Activated T-cell treated with anti-CD3 and anti-CD28 coated beads for 48 hours (primary cell): ENCODE results near the gene CKS1B.
A peak's percentile ranks its signal among the peaks of the same experiment; 100 is the strongest.

Source experiments
- DNase-seq: peaks from one replicate; pipeline ENCODE4 v3.0.0-alpha.2; 2020; ENCODE audit warnings: low read depth

The CKS1B gene

DNA sequence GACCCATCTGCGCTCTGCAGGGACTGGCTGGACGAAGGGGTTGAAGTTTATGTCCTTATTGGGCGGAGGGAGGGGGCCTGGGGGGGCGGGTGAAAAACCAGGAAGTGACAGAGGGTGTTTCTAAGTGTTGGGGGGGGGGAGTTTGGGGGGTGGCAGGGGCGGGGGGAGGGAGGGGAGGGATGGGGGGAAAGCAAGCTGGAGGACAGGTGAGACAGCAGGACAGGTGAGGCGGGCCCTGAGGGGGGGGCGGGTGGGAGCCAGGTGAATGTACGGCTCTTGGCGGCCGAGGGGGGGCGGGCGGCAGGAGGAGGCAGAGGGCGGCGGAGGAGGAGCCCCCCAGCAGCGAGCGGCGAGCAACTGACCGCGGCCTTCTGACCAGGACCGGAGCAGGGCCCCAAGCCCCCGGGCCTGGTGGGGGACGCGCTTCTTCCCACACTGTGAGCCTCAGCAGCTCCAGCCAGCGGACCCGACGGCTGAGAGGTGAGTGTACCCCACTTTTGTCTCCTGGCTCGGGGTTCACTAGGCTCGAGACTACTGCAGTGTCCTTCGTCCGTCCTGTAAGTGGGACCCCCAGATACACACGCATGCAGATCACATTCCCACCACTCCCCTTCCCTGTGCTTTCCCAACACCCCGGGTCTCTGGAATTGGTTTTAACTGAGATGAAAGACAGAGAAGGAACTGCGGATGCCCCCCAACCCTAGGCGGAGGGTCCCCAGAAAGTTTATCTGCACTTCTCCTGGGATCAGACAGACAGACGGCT is 28.2 kb downstream of the CKS1B start, which contains the start of gene ZBTB7B:
Gene ZBTB7B (plus strand): TSS at position 339 of the 763 bp plus-strand sequence. CDS start 11,859 bp downstream, outside the sequence.
- DNase-seq: no peak

GRCh38 chr1:155003227-155003765 is 28.8 kb downstream of the CKS1B start:
- no peak for DNase-seq

GRCh38 chr1:155003766-155004351 is 29.4 kb downstream of the CKS1B start:
- DNase-seq: no peak

- no peak for DNase-seq
These were observed 30.0 kb downstream of the CKS1B start for GRCh38 chr1:155004352-155005075.

GRCh38 chr1:155005076-155006011 is 30.9 kb downstream of the CKS1B start:
- DNase-seq: no peak

GRCh38 chr1:155006601-155007101 is 32.2 kb downstream of the CKS1B start:
- DNase-seq: no peak

DNA sequence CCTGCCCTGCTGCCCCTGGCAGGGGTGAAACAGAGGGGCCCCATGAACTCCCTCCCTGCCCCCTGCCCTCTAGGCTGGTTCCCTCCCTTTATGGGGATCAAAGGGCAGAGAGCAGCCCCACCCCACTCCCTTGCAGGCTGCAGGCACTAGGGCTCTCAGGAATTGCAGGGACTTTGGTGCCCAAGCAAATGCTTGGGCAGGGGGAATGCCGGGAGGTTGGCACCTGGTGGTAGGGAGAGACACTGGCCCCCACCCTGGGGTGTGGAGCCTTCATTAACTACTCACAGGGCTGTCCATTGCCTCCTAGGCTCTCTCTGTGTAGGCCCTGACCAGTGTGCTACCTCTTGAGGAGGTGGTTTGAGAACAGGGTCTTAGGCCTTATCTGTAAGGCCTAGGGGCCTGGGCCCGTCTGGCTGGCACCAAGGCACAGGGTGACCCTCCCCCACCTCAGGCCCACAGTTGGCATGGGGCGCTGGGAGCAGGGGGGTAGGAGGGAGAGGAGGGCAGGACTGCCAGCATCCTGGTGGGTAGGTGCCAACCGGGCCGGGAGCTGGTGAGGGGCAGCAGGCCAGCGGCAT is 32.9 kb downstream of the CKS1B start:
- DNase-seq: no peak

DNA sequence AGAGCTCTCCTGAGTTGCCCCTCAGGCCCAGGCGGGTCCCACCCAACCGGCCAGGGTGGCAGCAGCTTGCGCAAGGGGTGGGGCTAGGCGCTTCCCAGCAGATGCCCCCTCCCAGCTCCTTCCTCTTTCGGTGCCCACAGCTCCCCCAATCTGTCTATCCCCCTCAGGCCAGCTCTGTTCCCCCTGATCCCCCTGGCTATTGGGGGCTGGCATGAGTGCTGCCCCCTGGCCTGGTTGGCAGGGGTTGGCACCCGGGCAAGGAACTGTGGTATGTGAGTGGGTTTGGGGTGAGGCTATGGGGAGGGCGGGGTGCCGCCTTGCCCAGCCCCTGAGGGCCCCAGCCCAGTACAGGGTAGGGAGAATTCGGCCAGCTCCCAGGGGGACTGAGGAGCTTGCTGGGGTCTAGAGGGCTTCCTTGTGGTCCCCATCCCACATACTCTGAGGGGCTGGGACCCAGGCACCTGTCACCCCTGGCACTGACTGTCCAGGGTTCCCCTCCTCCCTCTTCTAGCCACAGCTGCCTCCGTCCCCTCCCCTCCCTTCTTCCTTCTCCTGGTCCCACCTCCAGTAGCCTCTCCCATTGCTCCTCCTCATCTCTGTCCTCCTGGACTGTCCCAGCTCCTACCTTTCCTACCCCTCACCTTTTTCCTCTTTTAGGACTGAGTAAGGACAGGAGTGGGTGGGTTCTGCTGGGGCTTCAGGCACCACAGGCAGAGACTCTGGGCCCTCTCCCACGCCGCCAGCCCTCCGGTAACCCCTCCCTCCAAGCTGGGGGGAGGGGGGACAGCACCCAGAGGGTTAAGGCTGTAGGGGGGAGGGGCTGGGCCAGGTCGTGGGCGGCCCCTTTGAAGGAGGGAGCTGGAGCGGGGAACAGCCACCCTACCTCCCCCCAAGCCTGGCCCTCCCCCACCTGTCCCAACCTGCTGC is 33.8 kb downstream of the CKS1B start:
- peak; percentile 65 for DNase-seq

GRCh38 chr1:155009221-155009711 is 34.8 kb downstream of the CKS1B start:
- DNase-seq: no peak

- DNase-seq: no peak
These were observed 35.3 kb downstream of the CKS1B start for GRCh38 chr1:155009742-155010141.

DNA sequence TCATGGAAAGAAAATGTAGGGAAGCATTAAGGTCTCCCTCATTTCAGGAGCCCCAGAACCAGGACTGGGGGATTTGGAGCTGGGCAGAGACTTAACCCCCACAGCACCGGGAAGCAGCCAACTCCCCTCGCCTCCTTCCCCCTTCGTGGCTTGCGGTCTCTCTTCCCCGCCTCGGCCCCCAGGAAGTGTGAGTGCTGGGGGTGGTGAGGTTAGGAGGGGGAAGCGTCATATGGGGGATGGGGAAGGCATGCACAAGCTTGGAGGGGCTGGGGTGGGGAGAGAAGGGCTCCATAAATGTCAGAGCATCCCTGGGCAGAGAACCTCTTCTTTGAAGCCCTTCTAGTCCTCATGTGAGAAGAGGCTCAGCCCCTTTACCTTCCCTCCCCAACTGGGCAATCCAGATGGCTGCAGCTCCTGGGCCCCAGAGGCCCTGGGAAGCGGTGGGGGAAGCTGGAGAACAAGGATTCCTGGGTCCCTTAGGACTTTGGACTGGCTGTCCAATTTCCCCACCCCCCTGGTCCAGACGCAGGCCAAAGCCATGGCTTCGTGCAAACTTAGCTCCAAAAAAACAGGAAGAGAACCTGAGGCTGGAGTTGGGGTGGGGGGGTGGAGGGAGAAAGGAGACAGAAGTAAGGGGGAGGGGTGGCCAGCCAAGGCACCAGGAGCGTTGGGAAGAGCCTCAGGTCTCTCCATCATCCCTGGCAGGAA is 35.9 kb downstream of the CKS1B start:
- DNase-seq: no peak

DNA sequence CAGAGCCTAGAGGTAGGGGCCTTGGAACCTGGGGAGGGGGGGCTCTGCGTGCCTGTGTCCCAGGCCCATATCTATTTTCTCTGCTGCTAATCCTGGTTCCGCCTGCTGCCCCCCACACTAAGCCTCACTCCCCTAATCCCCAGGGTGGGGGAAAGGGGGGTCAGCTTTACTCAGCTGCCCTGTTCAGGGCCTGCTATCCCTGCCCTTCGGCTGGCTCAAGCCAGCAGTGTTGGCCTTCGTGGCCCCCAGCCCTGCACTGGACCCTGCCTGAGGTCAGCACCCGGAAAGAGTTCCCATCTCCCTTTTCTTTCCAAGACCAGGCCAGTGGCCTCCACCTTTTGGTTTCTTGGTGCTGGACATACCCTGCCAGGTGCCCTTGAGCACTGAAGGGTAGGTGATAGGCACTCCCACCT is 36.5 kb downstream of the CKS1B start:
- no peak for DNase-seq

- DNase-seq: no peak
These were observed 37.0 kb downstream of the CKS1B start for GRCh38 chr1:155011437-155012025.

- DNase-seq: no peak
These were observed 37.6 kb downstream of the CKS1B start for GRCh38 chr1:155012026-155012546.

DNA sequence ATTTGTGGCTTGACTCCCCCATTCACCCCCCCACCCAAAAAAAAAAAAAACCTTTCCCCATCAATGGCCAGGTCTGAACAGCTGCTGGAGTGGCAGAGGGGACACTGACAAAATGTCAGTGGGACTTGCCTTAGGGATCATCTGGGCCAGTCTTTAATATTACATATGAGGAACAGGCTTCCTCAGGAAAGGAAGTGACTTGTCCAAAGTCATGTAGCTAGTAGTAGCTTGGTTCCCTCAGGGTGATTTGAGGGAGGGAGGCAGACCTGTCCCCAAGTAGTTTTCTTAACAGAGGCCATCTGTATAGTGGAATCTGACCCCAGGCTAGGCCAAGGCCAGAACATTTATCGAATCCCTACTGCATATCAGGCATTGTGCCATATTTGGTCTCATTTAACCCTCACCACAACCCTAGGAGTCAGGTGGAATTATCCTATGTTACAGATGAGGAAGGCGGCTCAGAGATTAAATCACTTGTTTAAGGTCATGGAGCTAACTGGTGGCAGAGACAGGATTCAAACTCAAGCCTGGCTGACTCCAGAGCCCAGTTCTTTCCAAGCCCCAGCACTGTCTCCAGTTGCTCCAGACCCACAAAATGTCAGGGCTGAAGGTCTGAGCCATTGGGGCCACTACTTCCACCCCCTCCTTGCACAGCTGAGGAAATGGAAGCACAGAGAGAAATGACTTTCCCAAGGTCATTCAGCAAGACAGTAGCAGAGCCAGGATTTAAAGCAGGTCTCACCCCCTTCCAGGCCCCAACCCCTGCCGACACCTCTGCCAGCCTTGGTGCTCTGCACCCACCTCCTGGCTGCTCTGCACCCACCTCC is 38.5 kb downstream of the CKS1B start:
- no peak for DNase-seq

DNA sequence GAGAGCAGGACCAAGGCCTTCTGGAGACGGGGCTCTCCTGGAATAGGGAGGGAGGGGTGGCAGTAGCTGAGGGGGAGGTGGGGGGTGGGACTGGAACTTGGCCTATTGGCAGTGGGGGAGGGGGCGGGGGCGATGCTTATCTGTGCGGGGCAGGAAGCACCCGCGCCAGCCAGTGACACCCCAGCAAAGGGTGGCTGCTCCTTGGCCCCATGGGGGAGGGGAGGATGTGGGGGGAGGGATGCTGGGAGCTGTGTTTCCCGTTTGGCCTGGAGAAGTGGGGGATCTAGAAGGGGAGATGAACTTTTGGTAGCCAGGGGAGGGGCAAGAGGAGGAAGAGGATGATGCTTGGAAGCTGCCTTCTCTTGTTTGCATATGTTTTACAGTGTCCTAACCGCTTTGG is 39.2 kb downstream of the CKS1B start:
- no peak for DNase-seq

GRCh38 chr1:155014709-155015508 is 40.4 kb downstream of the CKS1B start:
- DNase-seq: no peak
